Measurements from ENCODE around the gene FBXO8. TPM values are rescaled to one million over a fixed set of nuclear protein-coding genes. Genes with fewer than 3 reads are reported as not detected.

Gene FBXO8
- total RNA-seq, 3 donors from 2014 or later: 25.1 to 41.2 (median 35.4) TPM

- DNase-seq (no peak), ATAC-seq (no peak)
- H3K4me1 ChIP-seq (ENCODE audit: low read depth): no peaks in the 10 kb centered on the region
- intact Hi-C loops (cut with DNase I, micrococcal nuclease): loop anchor here in 1 of 2 donors (10.0 kb wide), 1 partner anchor 89 kb away; no protein-coding TSS in a partner anchor
- no peaks in the 10 kb centered on the region for H3K36me3 ChIP-seq (ENCODE audit: low read depth)
- no peaks in the 10 kb centered on the region for H3K9me3 ChIP-seq
- TF ChIP-seq, protein P1, sequence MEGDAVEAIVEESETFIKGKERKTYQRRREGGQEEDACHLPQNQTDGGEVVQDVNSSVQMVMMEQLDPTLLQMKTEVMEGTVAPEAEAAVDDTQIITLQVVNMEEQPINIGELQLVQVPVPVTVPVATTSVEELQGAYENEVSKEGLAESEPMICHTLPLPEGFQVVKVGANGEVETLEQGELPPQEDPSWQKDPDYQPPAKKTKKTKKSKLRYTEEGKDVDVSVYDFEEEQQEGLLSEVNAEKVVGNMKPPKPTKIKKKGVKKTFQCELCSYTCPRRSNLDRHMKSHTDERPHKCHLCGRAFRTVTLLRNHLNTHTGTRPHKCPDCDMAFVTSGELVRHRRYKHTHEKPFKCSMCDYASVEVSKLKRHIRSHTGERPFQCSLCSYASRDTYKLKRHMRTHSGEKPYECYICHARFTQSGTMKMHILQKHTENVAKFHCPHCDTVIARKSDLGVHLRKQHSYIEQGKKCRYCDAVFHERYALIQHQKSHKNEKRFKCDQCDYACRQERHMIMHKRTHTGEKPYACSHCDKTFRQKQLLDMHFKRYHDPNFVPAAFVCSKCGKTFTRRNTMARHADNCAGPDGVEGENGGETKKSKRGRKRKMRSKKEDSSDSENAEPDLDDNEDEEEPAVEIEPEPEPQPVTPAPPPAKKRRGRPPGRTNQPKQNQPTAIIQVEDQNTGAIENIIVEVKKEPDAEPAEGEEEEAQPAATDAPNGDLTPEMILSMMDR (IDR thresholded peaks at IDR 0.05): no peak
- H3K4me3 ChIP-seq: no peak overlapping the region
Observed at GRCh38 chr4:174225349-174226049, 58.0 kb downstream of the FBXO8 start.

DNA sequence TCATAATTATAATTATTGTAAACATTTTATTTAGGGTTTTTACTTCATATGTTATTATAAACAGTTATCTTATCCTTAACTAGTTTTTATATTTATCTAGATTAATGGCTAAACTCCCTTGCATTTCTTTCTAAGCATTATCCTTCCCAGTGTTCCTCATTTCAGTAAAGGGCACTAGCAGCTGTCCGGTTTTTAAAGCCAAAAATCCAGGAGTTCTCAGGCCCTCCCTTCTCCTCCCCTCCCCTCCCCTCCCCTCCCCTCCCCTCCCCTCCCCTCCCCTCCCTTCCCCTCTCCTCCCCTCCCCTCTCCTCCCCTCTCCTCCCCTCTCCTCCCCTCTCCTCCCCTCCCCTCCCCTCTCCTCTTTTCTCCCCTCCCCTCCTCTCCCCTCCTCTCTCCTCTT lies 58.9 kb downstream of the FBXO8 start:
- intact Hi-C loops (cut with DNase I, micrococcal nuclease): loop anchor here (5.0 to 10.0 kb wide), 2 partner anchors 90 to 93 kb away; no protein-coding TSS in a partner anchor
- Histone ChIP-seq H3K9me3 (no peaks in the 10 kb centered on the region), H3K4me3 (no peak overlapping the region), H3K36me3 (ENCODE audit: low read depth) (no peaks in the 10 kb centered on the region), H3K4me1 (ENCODE audit: low read depth) (no peaks in the 10 kb centered on the region)
- DNase-seq: no peak
- TF ChIP-seq, protein P1 (IDR thresholded peaks at IDR 0.05): no peak
- no peak for ATAC-seq

DNA sequence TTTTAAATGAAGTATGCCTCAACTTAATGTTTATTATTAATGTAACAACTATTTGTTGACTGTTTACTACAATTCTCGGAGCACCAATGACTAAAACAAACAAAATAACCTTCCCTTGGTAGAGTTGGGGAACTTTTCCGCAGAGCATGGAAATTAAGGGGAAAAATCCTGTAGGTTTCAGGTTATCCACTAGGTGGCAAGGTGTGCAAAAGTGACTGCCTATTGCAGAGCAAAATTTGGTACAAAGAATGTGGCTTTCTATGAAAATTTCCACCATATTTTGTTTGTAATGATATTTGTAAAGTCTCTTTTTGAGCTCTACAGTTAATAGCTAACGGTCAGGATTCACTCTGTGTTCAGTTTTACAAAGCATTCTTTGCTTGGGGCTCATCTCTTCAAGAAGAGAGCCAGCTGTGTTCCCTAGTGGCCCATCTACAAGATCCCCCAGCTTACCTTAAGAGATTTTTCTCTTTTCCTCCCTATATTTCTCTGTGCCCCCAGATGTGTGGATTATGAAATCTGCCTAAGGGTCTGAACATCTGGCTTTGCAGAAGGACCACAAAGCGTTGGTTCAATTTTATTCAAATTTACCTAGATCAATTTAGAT lies 61.1 kb downstream of the FBXO8 start:
- ATAC-seq (peak; percentile 61), DNase-seq (no peak)
- no peaks in the 10 kb centered on the region for H3K36me3 ChIP-seq (ENCODE audit: low read depth)
- no peak overlapping the region for H3K4me3 ChIP-seq
- intact Hi-C loops (cut with DNase I, micrococcal nuclease): loop anchor here (5.0 to 10.0 kb wide), 2 partner anchors 92 to 95 kb away; no protein-coding TSS in a partner anchor
- H3K4me1 ChIP-seq (ENCODE audit: low read depth): peaks cover 5% of the 10 kb centered on the region
- TF ChIP-seq, protein P1 (IDR thresholded peaks at IDR 0.05): peak; percentile 8
- no peaks in the 10 kb centered on the region for H3K9me3 ChIP-seq

GRCh38 chr4:174218127-174218790 lies 65.2 kb downstream of the FBXO8 start:
- H3K9me3 ChIP-seq: no peaks in the 10 kb centered on the region

More at GRCh38 chr4:174218127-174218790, 65.2 kb downstream of the FBXO8 start:
- intact Hi-C loops (cut with DNase I, micrococcal nuclease): no loop called here
- no peaks in the 10 kb centered on the region for H3K36me3 ChIP-seq (ENCODE audit: low read depth)
- DNase-seq: no peak
- H3K4me3 ChIP-seq: no peak overlapping the region
- no peak for ATAC-seq
- TF ChIP-seq, protein P1 (IDR thresholded peaks at IDR 0.05): no peak
- peaks cover 20% of the 10 kb centered on the region for H3K4me1 ChIP-seq (ENCODE audit: low read depth)
